HepG2 (cell line): Measurements from ENCODE around the gene LRBA. TPM values are rescaled to one million over a fixed set of nuclear protein-coding genes. Genes with fewer than 3 reads are reported as not detected.

ENCODE experiments used
- ATAC-seq: fragments of 200-7000 bp; cut with Tn5 transposase; 3 replicates; pipeline ENCODE4 v1.9.1; 2020; ENCODE audit warnings: mild to moderate bottlenecking, moderate library complexity
- BruUV-seq: library from RNA; stranded (reverse); fragments of 400-500 nt; replicated peaks from 2 replicates; lab custom pipeline; 2021; lab: Mats Ljungman, UMichigan
- CTCF ChIA-PET: fragments of 300-600 bp; formaldehyde crosslinking; extraction: SDS; loops from one replicate; lab custom pipeline; 2021; ENCODE audit warnings: low total read pairs, inconsistent platforms, low intra/inter-chr PET ratio; lab: Yijun Ruan, JAX
- POLR2A ChIA-PET: fragments of 350-600 bp; sonication (Branson Sonifier 250); formaldehyde crosslinking; loops from one replicate; lab custom pipeline; 2020; ENCODE audit warnings: antibody characterized with exemption, inconsistent platforms; lab: Yijun Ruan, JAX
- DNase-seq: peaks from one replicate; pipeline ENCODE4 v3.0.0-alpha.2; 2015; ENCODE audit warnings: low spot score
- FAIRE-seq: peaks from 3 replicates; lab custom pipeline; 2011; peaks lifted over from hg19 to GRCh38; lab: Jason Lieb, UNC
- H2AFZ ChIP-seq: one replicate; pipeline ENCODE4 v1.6.1; 2011; ENCODE audit warnings: low read length, inconsistent platforms
- H3K27ac ChIP-seq: fragments of 300-600 bp; 3 replicates; pipeline ENCODE4 v1.8.0; 2011; ENCODE audit warnings: mixed run types, mild to moderate bottlenecking, mixed read lengths, low read length, inconsistent platforms; ENCODE audit not compliant: insufficient read depth; ENCODE audit errors: extremely low read length
- H3K27me3 ChIP-seq, 2 experiments: fragments of 200-600 bp in 1 of 2; 2 replicates in 1 of 2; 3 replicates in 1 of 2; pipeline versions ENCODE4 v1.6.0 to v1.8.0; 2011; ENCODE audit warnings: low read length in 2 of 2, mild to moderate bottlenecking in 2 of 2, moderate library complexity in 2 of 2, inconsistent platforms in 1 of 2; ENCODE audit not compliant: insufficient read depth in 2 of 2, control insufficient read depth in 1 of 2
- H3K36me3 ChIP-seq, 2 experiments: fragments of 200-600 bp in 1 of 2; replicated peaks in 1 of 2; 2 replicates in 1 of 2; 3 replicates in 1 of 2; pipeline versions ENCODE4 v1.5.1 to v1.8.0; 2011; ENCODE audit warnings: low read length in 2 of 2, inconsistent platforms in 1 of 2; ENCODE audit not compliant: insufficient read depth in 2 of 2, control insufficient read depth in 1 of 2
- H3K4me1 ChIP-seq: 2 replicates; pipeline ENCODE4 v1.5.1; 2012; ENCODE audit warnings: low read length, inconsistent platforms; ENCODE audit not compliant: insufficient read depth
- H3K4me2 ChIP-seq: 2 replicates; pipeline ENCODE4 v1.6.0; 2011; ENCODE audit warnings: low read depth, low read length, inconsistent platforms
- H3K4me3 ChIP-seq, 3 experiments: fragments of 200-600 bp in 1 of 3; sonication (generic), shearing (Covaris generic) in 1 of 3; replicated peaks in 1 of 3; 2 replicates each; pipeline ENCODE4 v1.5.1; 2011 to 2016; ENCODE audit warnings: low read length in 3 of 3, inconsistent platforms in 2 of 3, low read depth in 2 of 3, mild to moderate bottlenecking in 2 of 3, control low read depth in 1 of 3, mixed read lengths in 1 of 3; ENCODE audit not compliant: insufficient read depth in 1 of 3
- H3K79me2 ChIP-seq: one replicate; pipeline ENCODE4 v1.6.1; 2011; ENCODE audit warnings: low read length, inconsistent platforms; ENCODE audit not compliant: insufficient read depth
- H3K9ac ChIP-seq: 2 replicates; pipeline ENCODE4 v1.6.0; 2011; ENCODE audit warnings: mild to moderate bottlenecking, low read depth, low read length, inconsistent platforms; ENCODE audit not compliant: insufficient read depth
- H3K9me3 ChIP-seq: 2 replicates; pipeline ENCODE4 v1.5.1; 2012; ENCODE audit warnings: mild to moderate bottlenecking, low read length
- H4K20me1 ChIP-seq: 2 replicates; pipeline ENCODE4 v1.6.0; 2011; ENCODE audit warnings: inconsistent platforms, mild to moderate bottlenecking, low read length, moderate library complexity; ENCODE audit not compliant: insufficient read depth
- CREBL2 ChIP-seq: sonication (generic); formaldehyde crosslinking; IDR thresholded peaks from 2 replicates; pipeline ENCODE4 v1.8.1; 2023; ENCODE audit warnings: missing genetic modification reagents, mild to moderate bottlenecking, borderline replicate concordance
- DBP ChIP-seq: sonication (generic); formaldehyde crosslinking; IDR thresholded peaks from 2 replicates; pipeline ENCODE4 v1.4.0; 2020; ENCODE audit warnings: missing genetic modification reagents; ENCODE audit errors: not compliant biosample characterization
- DZIP1 ChIP-seq: sonication (generic); formaldehyde crosslinking; IDR thresholded peaks from 2 replicates; pipeline ENCODE4 v1.5.0; 2020; ENCODE audit warnings: mild to moderate bottlenecking, missing genetic modification reagents
- FOXA1 ChIP-seq, 2 experiments: fragments of 450-650 bp in 1 of 2; sonication (generic) in 1 of 2; formaldehyde crosslinking in 1 of 2; IDR thresholded peaks; 2 replicates each; pipeline versions ENCODE4 v1.4.0 to v1.6.1; 2016 to 2020; ENCODE audit warnings: missing genetic modification reagents in 1 of 2
- GZF1 ChIP-seq: sonication (generic); formaldehyde crosslinking; IDR thresholded peaks from 2 replicates; pipeline ENCODE4 v1.5.1; 2020; ENCODE audit warnings: mild to moderate bottlenecking, missing genetic modification reagents
- PHB2 ChIP-seq: fragments of 450-650 bp; IDR thresholded peaks from 2 replicates; pipeline ENCODE4 v1.6.1; 2018; ENCODE audit not compliant: partially characterized antibody
- POLR2AphosphoS2 ChIP-seq: IDR thresholded peaks from 2 replicates; pipeline ENCODE4 v1.6.1; 2011; ENCODE audit warnings: low read depth, low read length, improper control_type of control experiment
- REL ChIP-seq: sonication (generic); formaldehyde crosslinking; conservative IDR thresholded peaks from 2 replicates; pipeline ENCODE4 v1.8.0; 2022; ENCODE audit warnings: mild to moderate bottlenecking, missing genetic modification reagents, moderate library complexity
- REPIN1 ChIP-seq: sonication (generic); formaldehyde crosslinking; IDR thresholded peaks from 2 replicates; pipeline ENCODE4 v1.8.0; 2022; ENCODE audit warnings: missing genetic modification reagents, low read depth, mild to moderate bottlenecking, borderline replicate concordance
- RXRA ChIP-seq: sonication (generic); formaldehyde crosslinking; IDR thresholded peaks from 2 replicates; pipeline ENCODE4 v1.5.1; 2020; ENCODE audit warnings: missing genetic modification reagents
- ZNF331 ChIP-seq: sonication (generic); formaldehyde crosslinking; IDR thresholded peaks from 2 replicates; pipeline ENCODE4 v1.4.0; 2020; ENCODE audit warnings: missing genetic modification reagents
- ZNF761 ChIP-seq: sonication (generic); formaldehyde crosslinking; conservative IDR thresholded peaks from 2 replicates; pipeline ENCODE4 v1.4.0; 2020; ENCODE audit warnings: mild to moderate bottlenecking, missing genetic modification reagents
- ZNF777 ChIP-seq: sonication (generic); formaldehyde crosslinking; IDR thresholded peaks from 2 replicates; pipeline ENCODE4 v1.4.0; 2020; ENCODE audit warnings: missing genetic modification reagents
- WGBS: methylation state at CpG from one replicate; pipeline ENCODE4 v1.1.6; 2017; ENCODE audit warnings: low lambda C conversion rate; 5-methylcytosine and 5-hydroxymethylcytosine counted together
- in situ Hi-C: cut with HindIII; loops from 2 replicates; pipeline ENCODE4 v1.10.0; 2017; ENCODE audit warnings: low pct_unique_long_range_greater_than_20kb; ENCODE audit not compliant: extremely low pct_ligation_motif_present
- intact Hi-C: fragments of 100-400 bp; cut with micrococcal nuclease; formaldehyde crosslinking; loops from one replicate; pipeline ENCODE4 v1.10.0; 2022; ENCODE audit not compliant: unreplicated experiment
- polyA plus RNA-seq, 8 experiments: library from polyadenylated mRNA; depleted of rRNA in 3 of 8; stranded (reverse) in 7 of 8; unstranded in 1 of 8; fragments of >200 nt; fragmentation: Illumina TruSeq in 4 of 8; extraction: Trizol in 4 of 8; gene quantifications; 2 replicates each; pipeline versions ENCODE4 v1.2.1 to v1.2.3, GENCODE V29; 2011 to 2016; ENCODE audit warnings: low read depth in 4 of 8, missing spikeins in 1 of 8, mixed read lengths in 1 of 8; ENCODE audit not compliant: insufficient read depth in 1 of 8
- total RNA-seq, 5 experiments: library from RNA; depleted of rRNA; stranded (reverse); fragments of >200 nt; fragmentation: Illumina TruSeq; extraction: Trizol; gene quantifications; 2 replicates each; pipeline ENCODE4 v1.2.3, GENCODE V29; 2016; ENCODE audit warnings: low read depth in 1 of 5

Gene LRBA
- total and polyA plus RNA-seq, 2 of the 13 experiments (the other 11 are each of a cell fraction or from before 2014, with no cell fraction given) = 21.0 to 37.2 TPM

GRCh38 chr4:150949342-150949741 is 65.7 kb downstream of the LRBA start (continued):
- TF ChIP-seq REL (CRISPR knock-in tag) (no peak), RXRA (no peak), POLR2AphosphoS2 (no peak), PHB2 (no peak), ZNF777 (no peak)

- FAIRE-seq = no peak
- Histone ChIP-seq H3K4me2 (no peak overlapping the region), H3K9me3 (no peaks in the 10 kb centered on the region), H3K9ac (no peak overlapping the region), H3K4me1 (peaks cover 13% of the 10 kb centered on the region)
- WGBS = 90% methylated on average over 2 of the region's 2 CpGs
- intact Hi-C loops = no loop called here
- CTCF ChIA-PET = no interaction called here
- ATAC-seq = no peak
- TF ChIP-seq FOXA1 (IDR thresholded peaks at IDR 0.05) = no peak
- no peak for TF ChIP-seq FOXA1 (CRISPR knock-in tag; IDR thresholded peaks at IDR 0.05)
- TF ChIP-seq ZNF761 (CRISPR knock-in tag) = no peak
- no peak for TF ChIP-seq DBP (CRISPR knock-in tag)
- TF ChIP-seq DZIP1 (CRISPR knock-in tag) = no peak
- TF ChIP-seq REPIN1 (CRISPR knock-in tag) = no peak
- no peak for TF ChIP-seq ZNF331 (CRISPR knock-in tag)
- TF ChIP-seq CREBL2 (CRISPR knock-in tag) = no peak
- no peak for TF ChIP-seq GZF1
- TF ChIP-seq, all 625 proteins: peak for 0
- Histone ChIP-seq H4K20me1 (no peaks in the 10 kb centered on the region), H2AFZ (no peak overlapping the region), H3K79me2 (peaks cover 17% of the 10 kb centered on the region), H3K27me3 (no peaks in the 10 kb centered on the region; a peak in 1 of 5 replicates), H3K36me3 (no peaks in the 10 kb centered on the region), H3K27ac (no peak overlapping the region), H3K4me3 (no peak overlapping the region)
- POLR2A ChIA-PET = no interaction called here
- no TSS peak for BruUV-seq
- in situ Hi-C loops = no loop called here
- no peak for DNase-seq
These were observed 66.4 kb downstream of the LRBA start for GRCh38 chr4:150948710-150949109.
